Head of caudate nucleus (tissue), 42 donors: ENCODE measurements around the gene GMEB1.
"Not testable (repeated sequence)": the region's sequence is repeated elsewhere in the genome, so short reads cannot be mapped to it uniquely, and the experiment has no call there.

Source experiments
- DNase-seq, 42 donors: peaks; one replicate each; pipeline versions ENCODE4 v3.0.0 to v3.0.0-alpha.2; 2020 to 2021; ENCODE audit warnings: mixed read lengths in 7 of 42
- intact Hi-C: fragments of 100-400 bp; cut with DNase I; formaldehyde crosslinking; loops from one replicate; pipeline ENCODE4 v1.15.0; 2022

The GMEB1 gene, protein sequence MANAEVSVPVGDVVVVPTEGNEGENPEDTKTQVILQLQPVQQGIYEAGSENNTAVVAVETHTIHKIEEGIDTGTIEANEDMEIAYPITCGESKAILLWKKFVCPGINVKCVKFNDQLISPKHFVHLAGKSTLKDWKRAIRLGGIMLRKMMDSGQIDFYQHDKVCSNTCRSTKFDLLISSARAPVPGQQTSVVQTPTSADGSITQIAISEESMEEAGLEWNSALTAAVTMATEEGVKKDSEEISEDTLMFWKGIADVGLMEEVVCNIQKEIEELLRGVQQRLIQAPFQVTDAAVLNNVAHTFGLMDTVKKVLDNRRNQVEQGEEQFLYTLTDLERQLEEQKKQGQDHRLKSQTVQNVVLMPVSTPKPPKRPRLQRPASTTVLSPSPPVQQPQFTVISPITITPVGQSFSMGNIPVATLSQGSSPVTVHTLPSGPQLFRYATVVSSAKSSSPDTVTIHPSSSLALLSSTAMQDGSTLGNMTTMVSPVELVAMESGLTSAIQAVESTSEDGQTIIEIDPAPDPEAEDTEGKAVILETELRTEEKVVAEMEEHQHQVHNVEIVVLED

GRCh38 chr1:28668191-28668955, at the start of gene GMEB1:
TSS of gene GMEB1 (plus strand) at chr1:28668784. CDS start at chr1:28683613, 14,829 bp downstream.
- peak; percentile 61 to 94 (median 86) for DNase-seq
- intact Hi-C loops: loop anchor here (2.0 kb wide), 1 partner anchor 20 kb away; the partner anchor contains the start of gene RNU11

DNA sequence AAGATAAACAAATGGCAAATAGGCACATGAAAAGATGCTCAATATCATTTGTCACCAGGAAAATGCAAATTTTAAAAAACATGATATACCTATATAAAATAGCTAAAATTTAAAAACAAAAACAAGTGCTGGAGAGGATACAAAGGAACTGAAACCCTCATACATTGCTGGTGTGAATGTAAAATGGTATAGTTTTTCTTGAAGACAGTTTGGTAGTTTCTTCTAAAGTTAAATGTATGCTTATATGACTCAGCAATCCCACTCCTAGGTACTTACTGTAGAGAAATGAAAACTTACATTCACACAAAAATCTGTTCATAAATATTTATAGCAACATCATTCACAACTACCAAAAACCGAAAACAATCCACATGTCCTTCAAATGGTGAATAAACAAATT, 36.9 kb upstream of the GMEB1 start:
- intact Hi-C loops: no loop called here

GRCh38 chr1:28632560-28632959, 36.0 kb upstream of the GMEB1 start:
- no peak for DNase-seq
- intact Hi-C loops: no loop called here

More for the DNA sequence above, 36.9 kb upstream of the GMEB1 start:
- DNase-seq: no peak

DNA sequence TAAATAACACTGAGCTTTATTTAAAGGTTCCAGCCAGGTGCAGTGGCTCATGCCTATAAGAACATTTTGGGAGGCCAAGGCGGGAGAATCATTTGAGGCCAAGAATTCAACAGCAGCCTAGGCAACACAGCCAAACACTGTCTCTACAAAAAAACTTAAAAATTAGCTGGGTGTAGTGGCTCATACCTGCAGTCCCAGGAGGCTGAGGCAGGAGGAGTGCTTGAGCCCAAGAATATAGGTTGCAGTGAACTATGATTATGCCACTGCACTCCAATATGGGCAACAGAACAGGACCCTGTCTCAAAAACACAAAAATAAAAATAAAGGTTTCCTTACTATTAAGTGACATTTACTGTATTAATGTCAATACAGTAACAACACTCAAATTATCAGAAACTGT, 27.8 kb upstream of the GMEB1 start:
- intact Hi-C loops: no loop called here
- DNase-seq: no peak

- intact Hi-C loops: loop anchor here (2.0 kb wide), 1 partner anchor 95 kb away; the partner anchor contains the start of gene YTHDF2
- peak in 2 of 42 donors; percentile 18 to 20 for DNase-seq
Observed at GRCh38 chr1:28642056-28642846, 26.3 kb upstream of the GMEB1 start.

DNA sequence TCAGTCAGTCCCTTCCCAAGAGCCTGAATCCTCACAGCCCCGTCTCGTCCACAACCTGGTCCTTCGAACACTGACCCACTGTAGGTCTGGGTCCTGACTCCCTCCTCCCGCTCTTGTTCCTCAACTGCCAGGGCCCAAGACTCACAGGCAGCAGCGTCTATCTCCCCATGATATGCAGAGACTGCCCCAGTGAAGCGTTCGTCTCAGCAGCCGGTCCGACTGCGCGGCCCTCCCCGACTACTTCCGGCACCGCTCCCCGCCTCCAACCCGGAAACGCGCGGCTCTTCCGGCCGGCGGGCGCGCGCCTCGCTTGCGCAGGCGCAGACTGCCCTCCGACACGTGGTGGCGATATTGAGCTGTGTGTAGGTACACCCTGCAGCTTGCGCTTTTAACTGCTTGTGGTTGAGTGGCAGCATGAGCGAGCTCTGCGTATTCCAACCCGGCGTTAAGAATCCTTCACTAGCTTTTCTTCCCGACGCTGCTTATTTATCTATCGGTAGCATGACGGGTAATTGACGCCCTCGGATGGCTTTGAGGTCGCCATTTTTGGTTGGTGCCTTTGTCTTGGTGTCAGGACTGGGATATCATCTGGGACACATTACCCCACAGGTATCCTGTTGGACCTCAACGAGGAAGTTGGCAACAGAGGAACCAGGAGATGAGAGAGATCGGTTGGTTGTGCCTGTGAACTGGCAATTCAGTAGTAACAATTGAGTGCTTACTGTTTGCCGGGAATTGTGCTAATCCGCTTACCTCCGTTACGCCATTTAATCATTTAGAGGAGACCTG, 25.5 kb upstream of the GMEB1 start, which contains the start of gene TAF12:
Gene TAF12, minus strand, starts transcription at position 221 of the 789 bp plus-strand sequence. CDS start 20,986 bp downstream, outside the sequence.
- intact Hi-C loops: loop anchor here (1.0 to 2.0 kb wide), 2 partner anchors 26 to 94 kb away; partner anchors contain the start of gene YTHDF2
- DNase-seq: peak; percentile 80 to 95 (median 90)

GRCh38 chr1:28644494-28644893, 24.1 kb upstream of the GMEB1 start:
- intact Hi-C loops: no loop called here
- DNase-seq: no peak

DNA sequence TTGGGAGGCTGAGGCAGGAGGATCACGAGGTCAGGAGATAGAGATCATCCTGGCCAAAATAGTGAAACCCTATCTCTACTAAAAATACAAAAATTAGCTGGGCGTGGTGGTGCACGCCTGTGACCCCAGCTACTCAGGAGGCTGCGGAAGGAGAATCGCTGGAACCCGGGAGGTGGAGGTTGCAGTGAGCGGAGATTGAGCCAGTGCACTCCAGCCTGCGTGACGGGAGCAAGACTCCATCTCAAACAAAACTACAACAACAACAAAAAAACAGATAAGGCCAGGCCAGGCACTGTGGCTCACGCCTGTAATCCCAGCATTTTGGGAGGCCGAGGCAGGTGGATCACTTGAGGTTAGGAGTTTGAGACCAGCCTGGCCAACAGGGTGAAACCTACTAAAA, 23.2 kb upstream of the GMEB1 start:
- intact Hi-C loops: not testable (repeated sequence)

DNA sequence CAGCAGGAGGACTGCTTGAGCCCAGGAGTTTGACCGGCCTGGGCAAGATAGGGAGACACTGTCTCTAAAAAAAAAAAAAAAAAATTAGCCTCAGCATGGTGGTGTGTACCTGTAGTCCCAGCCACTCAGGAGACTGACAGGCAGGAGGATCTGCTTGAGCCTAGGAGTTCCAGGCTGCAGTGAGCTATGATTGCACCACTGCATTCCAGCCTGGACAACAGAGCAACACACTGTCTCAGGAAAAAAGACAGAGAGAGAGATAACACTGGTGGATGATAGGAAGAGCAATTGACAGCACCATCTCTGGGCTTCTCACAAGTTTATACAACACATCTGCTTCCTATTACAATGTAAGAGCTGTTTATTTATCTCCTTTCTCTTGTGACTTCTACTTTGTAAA, 22.5 kb upstream of the GMEB1 start:
- intact Hi-C loops: no loop called here
- DNase-seq: no peak

More for the DNA sequence above, 23.2 kb upstream of the GMEB1 start:
- not testable (repeated sequence) for DNase-seq

GRCh38 chr1:28648008-28648473, 20.5 kb upstream of the GMEB1 start:
- intact Hi-C loops: loop anchor here (2.0 kb wide), 1 partner anchor 21 kb away; the partner anchor contains the start of gene GMEB1
- DNase-seq: peak; percentile 83 to 96 (median 91)

DNA sequence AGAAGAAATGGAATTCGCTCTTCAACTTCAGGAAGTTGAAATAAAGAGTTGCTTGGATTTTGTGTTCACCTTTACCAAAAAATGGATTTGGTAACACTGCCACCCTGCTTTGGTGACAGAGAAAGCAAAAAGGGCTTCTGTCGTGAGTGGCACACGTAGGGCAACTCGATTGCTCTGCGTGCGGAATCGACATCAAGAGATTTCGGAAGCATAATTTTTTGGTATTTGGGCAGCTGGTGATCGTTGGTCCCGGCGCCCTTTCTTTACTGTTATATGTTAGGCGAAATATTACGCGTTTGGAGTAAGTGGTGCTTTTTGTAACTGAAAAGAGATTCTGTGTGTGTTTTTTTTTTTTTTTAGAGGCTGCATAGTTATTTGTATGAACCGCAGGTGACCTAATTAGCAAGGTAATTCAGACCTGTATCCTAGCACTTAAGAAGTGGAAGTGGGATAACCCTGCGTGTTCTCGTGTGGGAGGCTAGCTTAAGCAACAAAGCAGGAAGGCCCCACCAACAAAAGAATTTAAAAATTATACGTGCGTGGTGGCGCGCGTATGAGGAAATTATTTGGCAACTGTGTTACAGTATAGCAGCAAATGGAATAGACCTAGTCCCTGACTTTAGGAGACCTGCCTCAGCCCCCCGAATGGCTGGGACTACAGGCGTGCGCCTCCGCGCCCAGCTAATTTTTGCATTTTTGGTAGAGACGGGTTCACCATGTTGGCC, 19.9 kb upstream of the GMEB1 start, which contains the start of gene RNU11:
Gene RNU11, plus strand, starts transcription at position 127 of the 725 bp plus-strand sequence.
- peak; percentile 65 to 95 (median 87) for DNase-seq
- intact Hi-C loops: loop anchor here (2.0 kb wide), 1 partner anchor 20 kb away; the partner anchor contains the start of gene GMEB1

- intact Hi-C loops: not testable (repeated sequence)
Observed at GRCh38 chr1:28653063-28653462, 15.5 kb upstream of the GMEB1 start.

GRCh38 chr1:28653870-28654269, 14.7 kb upstream of the GMEB1 start:
- intact Hi-C loops, DNase-seq: not testable (repeated sequence)

More at GRCh38 chr1:28653063-28653462, 15.5 kb upstream of the GMEB1 start:
- not testable (repeated sequence) for DNase-seq

DNA sequence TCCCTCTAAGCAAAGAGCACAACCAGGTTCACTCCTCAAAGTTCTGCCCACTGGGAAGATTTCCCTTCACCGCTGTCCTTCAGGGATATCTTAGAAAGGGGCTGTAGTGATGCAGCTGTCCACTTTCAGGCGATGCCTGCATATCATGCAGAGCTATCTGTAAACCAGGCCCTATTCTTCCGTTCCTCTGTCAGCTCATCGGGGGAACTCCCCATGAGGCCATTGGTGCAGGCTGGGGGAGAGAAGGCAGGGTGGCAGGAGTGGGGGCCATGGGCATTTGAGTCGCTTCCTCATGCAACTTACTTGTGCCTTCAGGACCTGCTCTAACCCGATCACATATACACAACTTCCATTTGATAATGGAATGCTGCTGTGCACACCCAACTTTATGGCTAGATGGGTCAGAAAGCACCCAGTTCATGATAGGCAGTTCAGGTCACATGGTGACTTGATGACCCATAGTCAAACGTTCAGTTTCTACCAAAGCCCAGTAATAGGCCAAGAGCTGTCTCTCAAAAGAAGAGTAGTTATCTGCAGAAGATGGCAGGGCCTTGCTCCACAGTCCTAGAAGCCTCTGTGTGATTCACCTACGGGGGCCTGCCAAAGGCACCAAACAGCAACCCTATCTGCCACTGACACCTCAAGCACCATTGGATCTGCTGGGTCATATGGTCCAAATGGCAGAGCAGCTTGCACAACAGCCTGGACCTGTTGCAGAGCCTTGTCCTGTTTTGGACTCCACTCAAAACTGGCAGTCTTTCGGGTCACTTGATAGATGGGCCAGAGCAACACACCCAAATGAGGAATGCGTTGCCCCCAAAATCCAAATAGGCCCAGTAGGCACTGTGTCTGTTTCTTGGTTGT, 12.9 kb upstream of the GMEB1 start:
- intact Hi-C loops, DNase-seq: not testable (repeated sequence)

DNA sequence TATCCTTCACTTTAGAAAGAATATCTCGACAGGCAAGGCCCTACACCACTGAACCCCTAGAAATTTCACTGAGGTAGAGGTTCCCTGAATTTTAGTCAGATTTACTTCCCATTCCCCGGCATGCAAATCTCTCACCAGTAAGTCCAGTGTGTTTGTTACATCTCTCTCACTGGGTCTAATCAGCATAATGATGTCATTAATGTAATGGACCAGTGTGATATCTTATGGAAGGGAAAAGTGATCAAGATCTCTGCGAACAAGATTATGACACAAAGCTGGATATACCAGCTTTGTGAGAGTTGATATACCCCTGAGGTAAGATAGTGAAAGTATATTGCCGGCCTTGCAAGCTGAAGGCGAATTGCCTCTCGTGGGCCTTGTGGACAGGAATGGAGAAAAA, 12.2 kb upstream of the GMEB1 start:
- DNase-seq: no peak
- intact Hi-C loops: no loop called here
